ENCODE measurements around the gene POC1A. TPM values are rescaled to one million over a fixed set of nuclear protein-coding genes. Genes with fewer than 3 reads are reported as not detected.

Gene POC1A
- total RNA-seq, 1 donor, result 1.8 TPM

- TF ChIP-seq CTCF (IDR thresholded peaks at IDR 0.05; ENCODE audit: extremely low read depth, low read depth, low read length), result no peak
- Histone ChIP-seq H3K4me3 (ENCODE audit: insufficient read depth, low read length) (no peak overlapping the region), H2AFZ (ENCODE audit: low read length) (no peak overlapping the region), H3K4me2 (ENCODE audit: insufficient read depth, low read length) (no peak overlapping the region), H3K79me2 (ENCODE audit: insufficient read depth, low read length) (peaks cover 17% of the 10 kb centered on the region), H3K27me3 (ENCODE audit: insufficient read depth, low read length) (no peaks in the 10 kb centered on the region), H4K20me1 (ENCODE audit: insufficient read depth, low read length) (no peaks in the 10 kb centered on the region), H3K4me1 (ENCODE audit: insufficient read depth, low read length) (no peaks in the 10 kb centered on the region), H3K9me3 (ENCODE audit: low read depth, low read length) (no peaks in the 10 kb centered on the region), H3K36me3 (ENCODE audit: insufficient read depth, low read length) (peaks cover 25% of the 10 kb centered on the region), H3K27ac (ENCODE audit: low read depth, low read length) (no peak overlapping the region)
- DNase-seq (ENCODE audit: insufficient read length, low spot score, missing footprints), result peak; percentile 36
These were observed 8.0 kb downstream of the POC1A start for GRCh38 chr3:52146189-52146588.

- Histone ChIP-seq H4K20me1 (ENCODE audit: insufficient read depth, low read length) (no peaks in the 10 kb centered on the region), H3K27ac (ENCODE audit: low read depth, low read length) (no peak overlapping the region), H2AFZ (ENCODE audit: low read length) (no peak overlapping the region), H3K27me3 (ENCODE audit: insufficient read depth, low read length) (no peaks in the 10 kb centered on the region), H3K4me3 (ENCODE audit: insufficient read depth, low read length) (no peak overlapping the region), H3K9me3 (ENCODE audit: low read depth, low read length) (no peaks in the 10 kb centered on the region), H3K4me2 (ENCODE audit: insufficient read depth, low read length) (no peak overlapping the region), H3K4me1 (ENCODE audit: insufficient read depth, low read length) (no peaks in the 10 kb centered on the region), H3K36me3 (ENCODE audit: insufficient read depth, low read length) (peaks cover 25% of the 10 kb centered on the region), H3K79me2 (ENCODE audit: insufficient read depth, low read length) (peaks cover 14% of the 10 kb centered on the region)
- peak; percentile 46 for DNase-seq (ENCODE audit: insufficient read length, low spot score, missing footprints)
- no peak for TF ChIP-seq CTCF (IDR thresholded peaks at IDR 0.05; ENCODE audit: extremely low read depth, low read depth, low read length)
These were observed 8.5 kb downstream of the POC1A start for GRCh38 chr3:52145736-52146110.

DNA sequence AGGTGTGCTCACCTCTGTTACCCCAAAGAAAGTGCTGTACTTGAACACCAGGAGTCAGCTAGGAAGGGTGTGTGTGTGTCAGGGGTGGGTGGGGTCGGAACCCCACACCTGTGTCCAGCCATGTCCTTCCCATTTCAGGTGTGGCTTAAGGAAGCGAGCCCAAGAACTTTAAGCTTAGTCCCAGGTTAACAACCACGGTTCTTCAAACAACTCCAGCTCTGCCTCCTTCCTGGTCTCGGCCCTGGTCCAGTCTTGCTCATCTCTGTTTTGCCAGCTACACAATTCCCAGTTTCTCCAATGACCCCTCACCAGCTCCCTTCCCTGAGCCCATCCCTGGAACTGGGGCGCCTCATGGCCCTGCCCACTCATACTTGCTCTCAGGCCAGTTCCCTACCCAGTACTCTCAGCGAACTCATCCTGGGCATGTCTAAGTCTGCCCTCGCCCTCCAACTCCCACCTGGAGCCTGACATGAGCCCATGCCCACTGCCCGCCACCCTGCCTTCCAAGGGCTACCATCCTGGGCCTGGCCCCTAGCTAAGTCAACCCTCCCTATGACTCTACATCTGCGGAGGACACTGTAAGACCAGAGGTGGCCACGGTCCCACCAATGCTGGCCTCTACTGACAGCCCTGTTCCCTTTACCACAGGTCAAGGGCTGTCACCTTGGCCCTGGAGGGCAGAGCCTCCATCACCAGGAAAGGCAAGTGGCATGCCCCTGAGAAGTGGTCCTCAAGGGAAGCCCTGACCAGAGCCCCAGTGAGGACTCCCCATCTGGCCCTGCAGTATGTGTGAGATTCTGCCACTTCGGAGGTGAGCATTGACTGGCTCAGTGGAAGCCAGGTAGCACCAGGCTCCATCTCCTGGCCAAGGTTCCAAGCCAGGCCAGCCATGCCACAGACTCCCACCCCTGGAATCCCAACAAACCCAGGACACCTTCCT lies 9.2 kb downstream of the POC1A start:
- TF ChIP-seq CTCF (IDR thresholded peaks at IDR 0.05; ENCODE audit: extremely low read depth, low read depth, low read length), result no peak
- Histone ChIP-seq H3K4me3 (ENCODE audit: insufficient read depth, low read length) (no peak overlapping the region), H3K9me3 (ENCODE audit: low read depth, low read length) (no peaks in the 10 kb centered on the region), H3K4me2 (ENCODE audit: insufficient read depth, low read length) (no peak overlapping the region), H4K20me1 (ENCODE audit: insufficient read depth, low read length) (no peaks in the 10 kb centered on the region), H3K79me2 (ENCODE audit: insufficient read depth, low read length) (peaks cover 8% of the 10 kb centered on the region), H3K27me3 (ENCODE audit: insufficient read depth, low read length) (no peaks in the 10 kb centered on the region), H3K27ac (ENCODE audit: low read depth, low read length) (no peak overlapping the region), H3K36me3 (ENCODE audit: insufficient read depth, low read length) (peaks cover 25% of the 10 kb centered on the region), H2AFZ (ENCODE audit: low read length) (no peak overlapping the region), H3K4me1 (ENCODE audit: insufficient read depth, low read length) (no peaks in the 10 kb centered on the region)
- peak; percentile 23 for DNase-seq (ENCODE audit: insufficient read length, low spot score, missing footprints)

DNA sequence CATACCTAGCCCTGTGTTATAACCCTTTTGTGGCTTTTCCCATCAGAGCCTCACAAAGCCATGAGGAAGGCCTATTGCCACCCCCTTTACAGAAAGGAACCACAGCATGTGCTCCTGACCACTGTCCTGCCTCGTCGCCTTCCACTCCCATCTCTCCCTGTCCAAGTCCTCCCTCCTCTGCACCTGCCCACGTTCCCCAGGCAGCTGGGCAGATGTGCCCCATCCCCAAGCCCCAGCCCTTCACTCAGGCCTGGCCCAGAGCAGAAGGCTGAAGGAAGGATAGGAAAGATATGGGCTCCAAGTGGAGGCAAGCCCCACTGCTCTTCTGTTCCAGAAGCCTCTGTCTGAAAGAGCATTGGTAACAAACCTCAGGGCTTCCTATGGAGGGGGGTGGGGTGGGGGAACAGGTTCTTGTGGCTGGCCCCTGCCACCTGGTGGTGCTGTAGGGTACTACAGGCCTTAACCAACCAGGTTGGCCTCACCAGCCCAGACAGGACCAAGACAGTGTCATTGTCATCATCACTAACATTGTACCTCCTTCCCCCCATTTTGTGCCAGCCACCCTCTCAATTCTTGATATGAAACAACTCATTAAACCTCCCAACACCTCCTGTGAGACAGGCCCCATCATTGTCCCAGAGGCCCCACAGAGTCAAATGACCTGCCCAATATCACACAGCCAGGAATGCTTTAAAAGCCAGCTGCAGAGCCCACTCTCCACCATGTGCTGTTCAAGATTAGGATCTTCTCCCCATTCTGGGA lies 10.0 kb downstream of the POC1A start:
- Histone ChIP-seq H3K27me3 (ENCODE audit: insufficient read depth, low read length) (no peaks in the 10 kb centered on the region), H3K9me3 (ENCODE audit: low read depth, low read length) (no peaks in the 10 kb centered on the region), H4K20me1 (ENCODE audit: insufficient read depth, low read length) (no peaks in the 10 kb centered on the region), H3K4me3 (ENCODE audit: insufficient read depth, low read length) (no peak overlapping the region), H3K4me1 (ENCODE audit: insufficient read depth, low read length) (no peaks in the 10 kb centered on the region), H3K79me2 (ENCODE audit: insufficient read depth, low read length) (peaks cover 6% of the 10 kb centered on the region), H3K27ac (ENCODE audit: low read depth, low read length) (no peak overlapping the region), H3K4me2 (ENCODE audit: insufficient read depth, low read length) (no peak overlapping the region), H2AFZ (ENCODE audit: low read length) (no peak overlapping the region), H3K36me3 (ENCODE audit: insufficient read depth, low read length) (peaks cover 25% of the 10 kb centered on the region)
- TF ChIP-seq CTCF (IDR thresholded peaks at IDR 0.05; ENCODE audit: extremely low read depth, low read depth, low read length), result peak; percentile 89
- peak; percentile 95 for DNase-seq (ENCODE audit: insufficient read length, low spot score, missing footprints)
